Gastroesophageal sphincter (tissue), 4 donors: Measurements from ENCODE around the gene NACA. TPM values are rescaled to one million over a fixed set of nuclear protein-coding genes. Genes with fewer than 3 reads are reported as not detected.

ENCODE experiments used
- ATAC-seq: fragments of 150-250 bp; one replicate; pipeline ENCODE4 v1.9.1; 2016; ENCODE audit warnings: mild to moderate bottlenecking, moderate library complexity
- H3K27ac ChIP-seq, 4 donors: fragments of 200-600 bp; sonication (generic) in 3 of 4; 1 replicate in 3 of 4; 2 replicates in 1 of 4; pipeline ENCODE4 v1.5.1; 2016 to 2019
- H3K27me3 ChIP-seq: fragments of 200-600 bp; sonication (generic); one replicate; pipeline ENCODE4 v1.5.1; 2019
- H3K36me3 ChIP-seq, 2 donors: fragments of 200-600 bp; sonication (generic); one replicate each; pipeline ENCODE4 v1.5.1; 2019; ENCODE audit warnings: control low read depth in 1 of 2
- H3K4me1 ChIP-seq, 3 donors: fragments of 200-600 bp; sonication (generic); 1 replicate in 2 of 3; 2 replicates in 1 of 3; pipeline ENCODE4 v1.5.1; 2016 to 2019; ENCODE audit warnings: control low read depth in 2 of 3
- H3K4me3 ChIP-seq, 2 donors: fragments of 200-600 bp; sonication (generic); one replicate each; pipeline ENCODE4 v1.5.1; 2019; ENCODE audit warnings: mild to moderate bottlenecking in 1 of 2, moderate library complexity in 1 of 2
- H3K9me3 ChIP-seq, 3 donors: fragments of 200-600 bp; sonication (generic); one replicate each; pipeline ENCODE4 v1.5.1; 2017 to 2019; ENCODE audit warnings: control low read depth in 2 of 3
- CTCF ChIP-seq, 4 experiments: fragments of 200-600 bp in 2 of 4; fragments of 450-650 bp in 2 of 4; sonication (generic) in 1 of 4; IDR thresholded peaks; one replicate each; pipeline ENCODE4 v1.5.1; 2017 to 2019; ENCODE audit warnings: antibody characterized with exemption in 4 of 4, mild to moderate bottlenecking in 2 of 4, moderate library complexity in 2 of 4
- EP300 ChIP-seq: sonication (generic); formaldehyde crosslinking; IDR thresholded peaks from one replicate; pipeline ENCODE4 v1.6.1; 2017; ENCODE audit warnings: antibody characterized with exemption, mild to moderate bottlenecking
- POLR2A ChIP-seq, 2 donors: fragments of 450-650 bp; IDR thresholded peaks; one replicate each; pipeline ENCODE4 v1.6.1; 2017; ENCODE audit warnings: antibody characterized with exemption in 2 of 2, mild to moderate bottlenecking in 2 of 2, moderate library complexity in 1 of 2
- POLR2AphosphoS5 ChIP-seq: sonication (generic); formaldehyde crosslinking; IDR thresholded peaks from one replicate; pipeline ENCODE4 v1.6.1; 2017; ENCODE audit warnings: antibody characterized with exemption
- WGBS, 2 donors: methylation state at CpG; one replicate each; pipeline ENCODE4 v1.1.5; 2018; ENCODE audit warnings: low coverage in 1 of 2; 5-methylcytosine and 5-hydroxymethylcytosine counted together
- total RNA-seq, 4 donors: library from RNA; depleted of rRNA; stranded (reverse); fragments of >200 nt; gene quantifications; one replicate each; pipeline ENCODE4 v1.1.0, GENCODE V29; 2016

NACA gene
- total RNA-seq, result 1,000 to 10,000 TPM; 1,080 to 1,809 (median 1,519) TPM

GRCh38 chr12:56724972-56725722 is at the start of gene NACA:
TSS of gene NACA (minus strand) at chr12:56725299. CDS start at chr12:56724521, 778 bp downstream.
- TF ChIP-seq POLR2AphosphoS5 (peak; percentile 99), POLR2A (IDR thresholded peaks at IDR 0.05) (peak; percentile 85 to 87), CTCF (IDR thresholded peaks at IDR 0.05) (peak in 1 of 4 experiments; percentile 16), EP300 (no peak)
- no peaks in the 10 kb centered on the region for H3K9me3 ChIP-seq
- peak within 1 kb of the TSS; percentile 87 to 98 for H3K4me3 ChIP-seq
- no peaks in the 10 kb centered on the region for H3K27me3 ChIP-seq
- ATAC-seq, result peak; percentile 97
- peaks cover 5 to 49% (median 30%) of the 10 kb centered on the region in 3 donors for H3K4me1 ChIP-seq
- H3K27ac ChIP-seq, result peak within 1 kb of the TSS; percentile 80 to 96 (median 92)
- H3K36me3 ChIP-seq, result peaks cover 0 to 26% of the 10 kb centered on the region in 2 donors
- WGBS, 2 donors, result 0 to 1% methylated on average over 30 to 31 of the region's 46 CpGs

GRCh38 chr12:56773113-56773512 is 48.0 kb upstream of the NACA start:
- H3K4me1 ChIP-seq, result no peaks in the 10 kb centered on the region
- H3K9me3 ChIP-seq, result no peaks in the 10 kb centered on the region
- ATAC-seq, result no peak
- TF ChIP-seq CTCF (IDR thresholded peaks at IDR 0.05), result no peak
- no peak for TF ChIP-seq POLR2A (IDR thresholded peaks at IDR 0.05)
- no peak for TF ChIP-seq POLR2AphosphoS5
- no peak for TF ChIP-seq EP300
- H3K36me3 ChIP-seq, result no peaks in the 10 kb centered on the region
- no peaks in the 10 kb centered on the region for H3K27me3 ChIP-seq
- no peak overlapping the region for H3K27ac ChIP-seq
- 75 to 90% methylated on average over 2 of the region's 2 CpGs for WGBS, 2 donors
- H3K4me3 ChIP-seq, result no peak overlapping the region

DNA sequence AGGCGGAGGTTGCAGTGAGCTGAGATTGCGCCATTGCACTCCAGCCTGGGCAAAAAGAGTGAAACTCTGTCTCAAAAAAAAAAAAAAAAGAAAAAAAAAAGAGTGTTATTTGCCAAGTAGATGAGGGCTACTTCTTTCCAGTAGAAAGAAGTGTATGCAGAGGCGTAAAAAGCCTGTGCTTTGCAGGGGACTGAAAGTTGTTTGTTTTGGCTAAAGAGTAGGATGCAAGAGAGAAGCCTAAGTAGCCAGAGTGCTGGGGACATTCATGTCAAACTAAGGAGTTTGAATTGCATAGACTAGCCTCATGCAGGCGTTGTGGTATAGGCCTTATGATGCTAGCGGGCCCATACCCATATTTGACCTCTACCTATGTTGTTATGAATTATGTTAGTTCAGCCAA is 47.5 kb upstream of the NACA start:
- H3K27me3 ChIP-seq, result no peaks in the 10 kb centered on the region
- H3K27ac ChIP-seq, result no peak overlapping the region
- no peak overlapping the region for H3K4me3 ChIP-seq
- H3K4me1 ChIP-seq, result no peaks in the 10 kb centered on the region
- H3K36me3 ChIP-seq, result no peaks in the 10 kb centered on the region
- 75 to 89% methylated on average over 2 to 5 of the region's 5 CpGs for WGBS, 2 donors
- ATAC-seq, result no peak
- no peak for TF ChIP-seq POLR2AphosphoS5
- TF ChIP-seq POLR2A (IDR thresholded peaks at IDR 0.05), result no peak
- TF ChIP-seq EP300, result no peak
- TF ChIP-seq CTCF (IDR thresholded peaks at IDR 0.05), result no peak
- no peaks in the 10 kb centered on the region for H3K9me3 ChIP-seq

- 74 to 80% methylated on average over 2 to 3 of the region's 3 CpGs for WGBS, 2 donors
- H3K4me3 ChIP-seq, result no peak overlapping the region
- H3K4me1 ChIP-seq, result no peaks in the 10 kb centered on the region
- no peak for ATAC-seq
- H3K27me3 ChIP-seq, result no peaks in the 10 kb centered on the region
- TF ChIP-seq CTCF (IDR thresholded peaks at IDR 0.05), result no peak
- TF ChIP-seq EP300, result no peak
- no peak for TF ChIP-seq POLR2A (IDR thresholded peaks at IDR 0.05)
- no peak for TF ChIP-seq POLR2AphosphoS5
- no peak overlapping the region for H3K27ac ChIP-seq
- H3K36me3 ChIP-seq, result no peaks in the 10 kb centered on the region
- no peaks in the 10 kb centered on the region for H3K9me3 ChIP-seq
Observed at GRCh38 chr12:56769868-56770267, 44.8 kb upstream of the NACA start.

DNA sequence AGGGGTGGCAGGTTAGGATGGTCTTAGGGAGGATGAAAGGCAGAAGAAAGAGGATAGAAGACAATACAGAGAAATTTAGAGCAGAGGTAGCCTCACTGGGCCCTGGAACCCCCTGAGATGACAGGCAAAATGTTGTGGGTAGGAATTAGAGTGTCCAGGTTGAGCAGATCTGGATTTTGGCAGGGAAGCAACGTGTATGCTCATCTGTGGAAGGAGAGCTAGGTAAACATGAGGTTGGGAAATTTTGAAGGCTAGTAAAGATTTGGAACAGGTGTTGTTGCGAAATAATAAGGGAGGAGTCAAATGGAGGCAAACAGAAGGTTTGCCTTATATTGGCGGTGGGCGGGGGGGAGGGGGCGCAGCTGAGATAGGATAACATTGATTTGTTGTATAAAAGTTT is 43.3 kb upstream of the NACA start:
- H3K4me1 ChIP-seq, result no peaks in the 10 kb centered on the region
- 50 to 87% methylated on average over 1 to 5 of the region's 5 CpGs for WGBS, 2 donors
- no peaks in the 10 kb centered on the region for H3K27me3 ChIP-seq
- no peaks in the 10 kb centered on the region for H3K9me3 ChIP-seq
- ATAC-seq, result no peak
- H3K36me3 ChIP-seq, result no peaks in the 10 kb centered on the region
- no peak overlapping the region for H3K4me3 ChIP-seq
- no peak overlapping the region for H3K27ac ChIP-seq
- no peak for TF ChIP-seq POLR2A (IDR thresholded peaks at IDR 0.05)
- TF ChIP-seq POLR2AphosphoS5, result no peak
- no peak for TF ChIP-seq CTCF (IDR thresholded peaks at IDR 0.05)
- no peak for TF ChIP-seq EP300
